Measurements from ENCODE around the gene KLHL12. TPM values are rescaled to one million over a fixed set of nuclear protein-coding genes. Genes with fewer than 3 reads are reported as not detected.

The KLHL12 gene
- total RNA-seq: 10 to 100 TPM; 24.2 to 27.1 TPM
- 10 to 100 TPM; 24.5 to 27.1 TPM for polyA plus RNA-seq

- H3K4me1 ChIP-seq (ENCODE audit: insufficient read depth, low read length): peaks cover 34% of the 10 kb centered on the region
- H3K36me3 ChIP-seq (ENCODE audit: insufficient read depth, low read length): no peaks in the 10 kb centered on the region
- Mint-ChIP-seq H3K9me3 (peaks cover 0 to 2% (median 0%) of the 10 kb centered on the region in 8 donors), H3K4me1 (peaks cover 15 to 40% (median 28%) of the 10 kb centered on the region in 4 donors), H3K4me3 (peak within 1 kb of the TSS; percentile 90 to 97 (median 96)), H3K27ac (peak within 1 kb of the TSS; percentile 96 to 98 (median 97)), H3K27me3 (no peaks in the 10 kb centered on the region), H3K36me3 (peaks cover 0 to 18% of the 10 kb centered on the region in 2 donors)
- peak; percentile 93 to 95 (median 94) for DNase-seq
- POLR2A ChIA-PET (ENCODE audit: partially characterized antibody): interaction anchor here (0.8 to 2.5 kb wide), 15 partner anchors 12 to 120 kb away, joined by 3 to 23 read pairs (median 5); partner anchors contain the start of genes ADIPOR1, CYB5R1, KDM5B and PCAT6
- peak within 1 kb of the TSS; percentile 88 to 98 for H3K4me3 ChIP-seq (ENCODE audit: low read length in 2 of 2)
- no peaks in the 10 kb centered on the region for H3K9me3 ChIP-seq (ENCODE audit: control insufficient read depth in 1 of 2, low read length in 2 of 2)
- no peaks in the 10 kb centered on the region for H3K27me3 ChIP-seq (ENCODE audit: insufficient read depth, low read length)
- peak within 1 kb of the TSS; percentile 87 for H3K27ac ChIP-seq (ENCODE audit: low read depth, low read length)
- CTCF ChIA-PET (ENCODE audit: partially characterized antibody): interaction anchor here (0.7 to 1.8 kb wide), 11 partner anchors 17 to 555 kb away, joined by 3 to 10 read pairs (median 5); partner anchors contain the start of gene TMEM183A
- intact Hi-C loops (cut with micrococcal nuclease): loop anchor here (1.0 kb wide), 5 partner anchors 31 to 80 kb away; partner anchors contain the start of genes ADIPOR1, CYB5R1, RABIF and TMEM183A
Observed at GRCh38 chr1:202926581-202927491, at the start of gene KLHL12. KLHL12 (minus strand) TSS chr1:202927234; CDS start chr1:202925162, 2,072 bp downstream.

- Mint-ChIP-seq H3K4me1 (peaks cover 0 to under 1% (median under 1%) of the 10 kb centered on the region in 4 donors), H3K27me3 (peaks cover 21 to 26% of the 10 kb centered on the region in 2 donors), H3K9me3 (no peaks in the 10 kb centered on the region), H3K27ac (no peak overlapping the region), H3K4me3 (no peak overlapping the region), H3K36me3 (no peaks in the 10 kb centered on the region)
- H3K4me1 ChIP-seq (ENCODE audit: insufficient read depth, low read length): no peaks in the 10 kb centered on the region
- no peak for DNase-seq
- ChIA-PET POLR2A (ENCODE audit: partially characterized antibody) (no interaction called here), CTCF (ENCODE audit: partially characterized antibody) (no interaction called here)
- H3K4me3 ChIP-seq (ENCODE audit: low read length in 2 of 2): no peak overlapping the region
- no peaks in the 10 kb centered on the region for H3K9me3 ChIP-seq (ENCODE audit: control insufficient read depth in 1 of 2, low read length in 2 of 2)
- H3K36me3 ChIP-seq (ENCODE audit: insufficient read depth, low read length): no peaks in the 10 kb centered on the region
- H3K27me3 ChIP-seq (ENCODE audit: insufficient read depth, low read length): no peaks in the 10 kb centered on the region
- intact Hi-C loops (cut with micrococcal nuclease): no loop called here
- H3K27ac ChIP-seq (ENCODE audit: low read depth, low read length): no peak overlapping the region
Observed at GRCh38 chr1:202976633-202977032, 49.6 kb upstream of the KLHL12 start.

GRCh38 chr1:202974856-202975255, 47.8 kb upstream of the KLHL12 start:
- no peak overlapping the region for H3K4me3 ChIP-seq (ENCODE audit: low read length in 2 of 2)
- no peaks in the 10 kb centered on the region for H3K9me3 ChIP-seq (ENCODE audit: control insufficient read depth in 1 of 2, low read length in 2 of 2)
- POLR2A ChIA-PET (ENCODE audit: partially characterized antibody): no interaction called here
- no peaks in the 10 kb centered on the region for H3K36me3 ChIP-seq (ENCODE audit: insufficient read depth, low read length)
- no peak overlapping the region for H3K4me3 Mint-ChIP-seq
- no peak for DNase-seq
- no peaks in the 10 kb centered on the region for H3K4me1 Mint-ChIP-seq
- peak overlapping the region in 1 of 7 donors; percentile 4 for H3K27ac Mint-ChIP-seq
- H3K4me1 ChIP-seq (ENCODE audit: insufficient read depth, low read length): no peaks in the 10 kb centered on the region
- peaks cover 17 to 22% of the 10 kb centered on the region in 2 donors for H3K27me3 Mint-ChIP-seq
- intact Hi-C loops (cut with micrococcal nuclease): no loop called here
- CTCF ChIA-PET (ENCODE audit: partially characterized antibody): no interaction called here
- no peaks in the 10 kb centered on the region for H3K27me3 ChIP-seq (ENCODE audit: insufficient read depth, low read length)
- H3K9me3 Mint-ChIP-seq: no peaks in the 10 kb centered on the region
- no peaks in the 10 kb centered on the region for H3K36me3 Mint-ChIP-seq
- H3K27ac ChIP-seq (ENCODE audit: low read depth, low read length): no peak overlapping the region

GRCh38 chr1:202972046-202972445, 45.0 kb upstream of the KLHL12 start:
- H3K4me1 Mint-ChIP-seq: peaks cover 11 to 20% (median 15%) of the 10 kb centered on the region in 4 donors
- H3K4me3 Mint-ChIP-seq: no peak overlapping the region
- H3K27ac ChIP-seq (ENCODE audit: low read depth, low read length): no peak overlapping the region
- H3K9me3 ChIP-seq (ENCODE audit: control insufficient read depth in 1 of 2, low read length in 2 of 2): no peaks in the 10 kb centered on the region
- peaks cover 16% of the 10 kb centered on the region for H3K4me1 ChIP-seq (ENCODE audit: insufficient read depth, low read length)
- H3K9me3 Mint-ChIP-seq: no peaks in the 10 kb centered on the region
- H3K27ac Mint-ChIP-seq: no peak overlapping the region
- intact Hi-C loops (cut with micrococcal nuclease): no loop called here
- CTCF ChIA-PET (ENCODE audit: partially characterized antibody): interaction anchor here (2.8 kb wide), 1 partner anchor 27 kb away, joined by 12 read pairs; no protein-coding TSS in a partner anchor
- H3K36me3 ChIP-seq (ENCODE audit: insufficient read depth, low read length): no peaks in the 10 kb centered on the region
- no peak for DNase-seq
- peaks cover 4 to 7% of the 10 kb centered on the region in 2 donors for H3K27me3 Mint-ChIP-seq
- no peaks in the 10 kb centered on the region for H3K27me3 ChIP-seq (ENCODE audit: insufficient read depth, low read length)
- H3K36me3 Mint-ChIP-seq: peaks cover 0 to 2% of the 10 kb centered on the region in 2 donors
- no peak overlapping the region for H3K4me3 ChIP-seq (ENCODE audit: low read length in 2 of 2)
- POLR2A ChIA-PET (ENCODE audit: partially characterized antibody): no interaction called here

- Histone ChIP-seq H3K27ac (ENCODE audit: low read depth, low read length) (peak overlapping the region; percentile 52), H3K4me1 (ENCODE audit: insufficient read depth, low read length) (peaks cover 29% of the 10 kb centered on the region), H3K9me3 (ENCODE audit: control insufficient read depth in 1 of 2, low read length in 2 of 2) (no peaks in the 10 kb centered on the region), H3K27me3 (ENCODE audit: insufficient read depth, low read length) (no peaks in the 10 kb centered on the region), H3K4me3 (ENCODE audit: low read length in 2 of 2) (no peak overlapping the region), H3K36me3 (ENCODE audit: insufficient read depth, low read length) (no peaks in the 10 kb centered on the region)
- H3K27me3 Mint-ChIP-seq: no peaks in the 10 kb centered on the region
- H3K27ac Mint-ChIP-seq: peak overlapping the region; percentile 3 to 87 (median 75)
- DNase-seq: peak; percentile 21 to 59 (median 29)
- CTCF ChIA-PET (ENCODE audit: partially characterized antibody): interaction anchor here (1.2 to 2.3 kb wide), 6 partner anchors 15 to 536 kb away, joined by 3 to 9 read pairs (median 5); partner anchors contain the start of gene KLHL12
- H3K36me3 Mint-ChIP-seq: peaks cover 0 to 10% of the 10 kb centered on the region in 2 donors
- POLR2A ChIA-PET (ENCODE audit: partially characterized antibody): interaction anchor here (0.9 to 1.8 kb wide), 5 partner anchors 36 to 158 kb away, joined by 3 to 24 read pairs (median 7); partner anchors contain the start of genes KLHL12, PCAT6, RABIF and TMEM183A
- no peaks in the 10 kb centered on the region for H3K9me3 Mint-ChIP-seq
- peaks cover 14 to 36% (median 22%) of the 10 kb centered on the region in 4 donors for H3K4me1 Mint-ChIP-seq
- peak overlapping the region in 5 of 8 donors; percentile 9 to 68 (median 35) for H3K4me3 Mint-ChIP-seq
- intact Hi-C loops (cut with micrococcal nuclease): loop anchor here (5.0 kb wide), 1 partner anchor 58 kb away; the partner anchor contains the start of gene PPFIA4
Observed at GRCh38 chr1:202968895-202969295, 41.9 kb upstream of the KLHL12 start.

GRCh38 chr1:202968351-202968750, 41.3 kb upstream of the KLHL12 start:
- H3K4me1 Mint-ChIP-seq: peaks cover 14 to 36% (median 22%) of the 10 kb centered on the region in 4 donors
- POLR2A ChIA-PET (ENCODE audit: partially characterized antibody): interaction anchor here (0.9 to 1.9 kb wide), 10 partner anchors 12 to 1139 kb away, joined by 3 to 24 read pairs (median 5); partner anchors contain the start of genes IPO9, KLHL12, PCAT6 and PPFIA4
- H3K36me3 ChIP-seq (ENCODE audit: insufficient read depth, low read length): no peaks in the 10 kb centered on the region
- H3K27me3 ChIP-seq (ENCODE audit: insufficient read depth, low read length): no peaks in the 10 kb centered on the region
- CTCF ChIA-PET (ENCODE audit: partially characterized antibody): interaction anchor here (0.6 to 2.3 kb wide), 11 partner anchors 9 to 536 kb away, joined by 3 to 9 read pairs (median 4); partner anchors contain the start of gene KLHL12
- H3K9me3 Mint-ChIP-seq: no peaks in the 10 kb centered on the region
- peak overlapping the region; percentile 91 to 98 (median 94) for H3K4me3 Mint-ChIP-seq
- intact Hi-C loops (cut with micrococcal nuclease): loop anchor here (5.0 kb wide), 1 partner anchor 59 kb away; the partner anchor contains the start of gene PPFIA4
- no peaks in the 10 kb centered on the region for H3K9me3 ChIP-seq (ENCODE audit: control insufficient read depth in 1 of 2, low read length in 2 of 2)
- H3K4me1 ChIP-seq (ENCODE audit: insufficient read depth, low read length): peaks cover 29% of the 10 kb centered on the region
- peaks cover 4 to 13% of the 10 kb centered on the region in 2 donors for H3K36me3 Mint-ChIP-seq
- peak overlapping the region; percentile 52 for H3K27ac ChIP-seq (ENCODE audit: low read depth, low read length)
- H3K27ac Mint-ChIP-seq: peak overlapping the region; percentile 30 to 96 (median 92)
- H3K27me3 Mint-ChIP-seq: no peaks in the 10 kb centered on the region
- no peak for DNase-seq
- peak overlapping the region in 1 of 2 donors; percentile 65 for H3K4me3 ChIP-seq (ENCODE audit: low read length in 2 of 2)
